T-helper 2 cell treated with Interferon-gamma antibody and Interleukin-4, amounts not matched to agents 100 ng/mL and 5 ng/mL, for 36 hours (primary cell): ENCODE results near the gene STAT4. TPM values are rescaled to one million over a fixed set of nuclear protein-coding genes. Genes with fewer than 3 reads are reported as not detected.

Experiments
- intact Hi-C: fragments of 100-400 bp; cut with micrococcal nuclease; formaldehyde crosslinking; loops from one replicate; pipeline ENCODE4 v1.15.1; 2023
- total RNA-seq: library from RNA; stranded (reverse); gene quantifications from 2 replicates; pipeline ENCODE4 v1.2.3, GENCODE V29; 2022

The STAT4 gene
- total RNA-seq, 1 donor from 2014 or later = 93.2 TPM

DNA sequence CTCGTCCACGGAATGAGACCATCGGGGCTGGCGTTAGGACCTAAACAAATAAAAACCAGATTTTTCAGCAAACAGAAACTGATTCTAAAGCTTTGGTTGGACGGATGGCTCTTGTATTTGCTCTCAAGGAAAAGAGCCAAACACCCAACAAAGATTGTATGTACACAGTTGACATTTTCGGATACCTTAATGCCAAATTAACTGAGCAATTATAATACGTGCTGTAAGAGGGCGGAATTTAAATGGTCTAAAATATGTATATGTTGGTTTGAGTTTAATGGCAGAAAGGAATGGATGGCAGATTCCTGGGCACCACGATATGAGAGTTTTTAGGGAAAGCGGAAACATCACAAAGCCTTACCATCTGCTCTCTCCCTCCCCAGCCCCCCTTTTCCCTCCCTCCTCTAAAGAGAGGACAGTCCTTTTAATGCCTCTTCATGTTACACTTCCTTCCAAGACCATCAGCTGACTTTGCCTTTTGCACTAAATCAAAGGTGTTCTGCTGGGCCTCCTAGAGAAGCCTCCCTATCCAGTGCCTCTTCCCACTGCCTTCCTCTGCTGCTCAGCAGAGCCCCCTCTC, 170.1 kb downstream of the STAT4 start:
- intact Hi-C loops = no loop called here

DNA sequence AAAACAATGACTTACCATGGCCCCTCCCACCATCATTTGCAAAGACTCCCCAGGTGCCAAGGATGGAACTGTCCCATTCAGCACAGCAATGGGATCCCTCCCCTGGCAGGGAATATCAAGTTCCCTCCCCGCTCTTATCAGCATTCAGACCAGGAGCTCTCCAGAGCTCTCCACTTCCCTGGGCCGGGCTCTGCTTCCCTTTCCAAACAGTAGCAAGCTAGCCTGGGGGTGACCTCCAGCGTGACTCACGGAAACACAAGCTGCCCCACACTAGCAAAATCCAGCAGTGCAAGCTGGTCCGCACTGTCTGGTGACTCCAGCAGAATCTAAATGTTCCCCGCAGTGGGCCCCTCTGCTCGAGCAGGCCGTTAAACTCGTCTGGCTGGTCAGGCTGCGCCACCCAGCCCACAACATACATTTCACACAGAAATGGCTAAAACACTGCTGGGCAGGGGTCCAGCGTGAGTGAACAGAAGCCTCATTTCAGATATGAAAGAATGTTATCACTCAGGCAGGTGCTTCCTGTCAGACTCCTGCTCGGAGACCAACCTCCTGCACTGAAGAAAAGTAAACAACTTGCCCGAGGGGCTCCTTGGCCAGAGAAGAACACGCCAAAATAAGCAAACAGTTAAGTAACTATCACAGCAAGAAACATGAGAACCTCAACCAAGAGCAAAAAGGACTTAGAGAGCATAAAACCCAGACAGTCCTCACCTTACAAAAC, 170.7 kb downstream of the STAT4 start:
- intact Hi-C loops = loop anchor here (2.0 kb wide), 1 partner anchor 21 kb away; no protein-coding TSS in a partner anchor

Other genes with a start within 250 kb of the STAT4 start
- gene STAT1, start 136.8 kb downstream of the STAT4 start, total RNA-seq = 776 and 789 TPM in 2 replicates
- 2.8 and 3.7 TPM in 2 replicates for gene MYO1B, start 94.4 kb upstream of the STAT4 start, total RNA-seq